CD4-positive, alpha-beta T cell treated with Interleukin-4 for 4 hours (primary cell): ENCODE measurements around the gene UBL7.
"Not testable (repeated sequence)": the region's sequence is repeated elsewhere in the genome, so short reads cannot be mapped to it uniquely, and the experiment has no call there.

ENCODE experiments used
- DNase-seq: peaks from one replicate; pipeline ENCODE4 v3.0.0-alpha.2; 2020

The UBL7 gene

GRCh38 chr15:74460871-74461846 lies at the start of gene UBL7:
Gene UBL7, minus strand, starts transcription at chr15:74461160. Its CDS starts 2,293 bp downstream, at chr15:74458867.
- peak; percentile 96 for DNase-seq

- no peak for DNase-seq
Observed at GRCh38 chr15:74506515-74506840, 45.5 kb upstream of the UBL7 start.

- DNase-seq, result no peak
Observed at GRCh38 chr15:74505837-74506514, 45.0 kb upstream of the UBL7 start.

GRCh38 chr15:74504836-74505235 lies 43.9 kb upstream of the UBL7 start:
- no peak for DNase-seq

GRCh38 chr15:74504418-74504817 lies 43.5 kb upstream of the UBL7 start:
- no peak for DNase-seq

GRCh38 chr15:74502301-74502700 lies 41.3 kb upstream of the UBL7 start:
- DNase-seq, result no peak

GRCh38 chr15:74500401-74500800 lies 39.4 kb upstream of the UBL7 start:
- DNase-seq, result no peak

- no peak for DNase-seq
Observed at GRCh38 chr15:74499366-74499765, 38.4 kb upstream of the UBL7 start.

- no peak for DNase-seq
Observed at GRCh38 chr15:74497584-74497983, 36.6 kb upstream of the UBL7 start.

GRCh38 chr15:74496648-74497047 lies 35.7 kb upstream of the UBL7 start:
- no peak for DNase-seq

- DNase-seq, result no peak
Observed at GRCh38 chr15:74490339-74490689, 29.4 kb upstream of the UBL7 start.

GRCh38 chr15:74489518-74490338 lies 28.8 kb upstream of the UBL7 start:
- peak; percentile 66 for DNase-seq

- no peak for DNase-seq
Observed at GRCh38 chr15:74488776-74489175, 27.8 kb upstream of the UBL7 start.

- DNase-seq, result no peak
Observed at GRCh38 chr15:74482661-74483060, 21.7 kb upstream of the UBL7 start.

GRCh38 chr15:74480364-74480763 lies 19.4 kb upstream of the UBL7 start:
- not testable (repeated sequence) for DNase-seq

GRCh38 chr15:74471621-74472020 lies 10.7 kb upstream of the UBL7 start:
- DNase-seq, result not testable (repeated sequence)

- DNase-seq, result no peak
Observed at GRCh38 chr15:74470631-74471395, 9.9 kb upstream of the UBL7 start.

- DNase-seq, result no peak
Observed at GRCh38 chr15:74468341-74469032, 7.5 kb upstream of the UBL7 start.

- DNase-seq, result no peak
Observed at GRCh38 chr15:74466570-74466969, 5.6 kb upstream of the UBL7 start.

GRCh38 chr15:74464897-74465296 lies 3.9 kb upstream of the UBL7 start:
- no peak for DNase-seq

GRCh38 chr15:74464216-74464615 lies 3.3 kb upstream of the UBL7 start:
- no peak for DNase-seq

- DNase-seq, result no peak
Observed at GRCh38 chr15:74463634-74464033, 2.7 kb upstream of the UBL7 start.
